NT2/D1 (cell line): ENCODE measurements around the gene CRAT.

Experiments used
- YY1 ChIP-seq: IDR thresholded peaks from 2 replicates; pipeline ENCODE4 v1.6.1; 2011; ENCODE audit not compliant: insufficient read length, insufficient read depth
- ZNF274 ChIP-seq: IDR thresholded peaks from 2 replicates; pipeline ENCODE4 v1.6.1; 2011; ENCODE audit warnings: mild to moderate bottlenecking, low read depth, low read length

DNA sequence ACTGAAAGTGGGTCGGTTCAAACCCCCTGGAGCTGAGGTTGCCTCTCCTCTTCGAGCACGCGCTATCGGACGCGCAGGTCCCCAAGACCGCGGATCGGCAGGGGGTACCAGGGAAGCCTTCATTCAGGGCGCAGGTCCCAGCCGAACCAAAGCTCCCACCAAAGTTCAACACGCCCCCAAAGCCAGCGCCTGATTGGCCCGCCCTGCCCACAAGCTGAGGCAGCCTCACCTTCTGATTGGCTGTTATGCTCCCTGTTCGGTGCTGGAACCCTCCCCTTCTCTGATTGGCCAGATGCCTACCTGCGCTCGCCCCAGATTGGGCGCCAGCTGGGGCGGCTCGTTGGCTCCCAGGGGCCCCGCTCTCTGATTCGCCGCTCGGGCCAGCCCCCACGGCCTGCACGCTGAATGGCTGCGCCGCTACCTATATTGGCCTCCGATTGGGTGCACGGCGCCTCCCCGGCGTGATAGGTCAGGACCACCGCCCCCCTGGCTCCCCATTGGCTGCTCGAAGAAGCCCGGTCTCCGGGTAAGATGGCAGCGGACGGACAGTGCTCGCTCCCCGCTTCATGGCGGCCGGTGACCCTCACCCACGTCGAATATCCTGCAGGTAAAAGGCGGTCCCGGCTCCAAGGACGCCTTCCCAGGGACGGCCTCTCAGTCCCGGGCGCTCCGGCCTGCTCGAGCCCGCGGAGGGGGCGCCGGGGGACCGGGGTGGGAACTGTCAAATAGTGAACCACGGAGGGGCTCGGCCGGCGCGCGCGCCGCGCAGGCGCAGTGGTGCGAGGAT lies 29.8 kb downstream of the CRAT start, which contains the start of gene DOLPP1:
- TF ChIP-seq YY1: peak; percentile 58
- TF ChIP-seq ZNF274: no peak
